SK-N-SH treated with all-trans-retinoic acid at 6 μM for 48 hours (cell line): ENCODE measurements around the gene ALDH1A2.
"Not testable (repeated sequence)": the region's sequence is repeated elsewhere in the genome, so short reads cannot be mapped to it uniquely, and the experiment has no call there.

Source experiments
- ATAC-seq: fragments of 200-7000 bp; cut with Tn5 transposase; 3 replicates; pipeline ENCODE4 v1.9.1; 2020; ENCODE audit warnings: mild to moderate bottlenecking, moderate library complexity
- BACH2 ChIP-seq: fragments of 250-450 bp; sonication (Bioruptor Pico); IDR thresholded peaks from 2 replicates; pipeline ENCODE4 v1.9.0; 2021; ENCODE audit warnings: mild to moderate bottlenecking, borderline replicate concordance
- CREB5 ChIP-seq: fragments of 250-450 bp; sonication (Bioruptor Pico); IDR thresholded peaks from 2 replicates; pipeline ENCODE4 v1.5.1; 2020; ENCODE audit warnings: low read depth, mild to moderate bottlenecking, moderate library complexity
- CSRNP3 ChIP-seq: fragments of 250-450 bp; sonication (Bioruptor Pico); IDR thresholded peaks from 2 replicates; pipeline ENCODE4 v1.5.1; 2021; ENCODE audit warnings: mild to moderate bottlenecking, moderate library complexity
- ESRRG ChIP-seq: fragments of 250-450 bp; sonication (Bioruptor Pico); IDR thresholded peaks from 2 replicates; pipeline ENCODE4 v1.6.1; 2021; ENCODE audit warnings: mild to moderate bottlenecking
- GLIS3 ChIP-seq: fragments of 250-450 bp; sonication (Bioruptor Pico); IDR thresholded peaks from 2 replicates; pipeline ENCODE4 v1.5.0; 2020; ENCODE audit warnings: mild to moderate bottlenecking, moderate library complexity
- ISL1 ChIP-seq: fragments of 250-450 bp; sonication (Bioruptor Pico); IDR thresholded peaks from 2 replicates; pipeline ENCODE4 v2.1.2; 2022; ENCODE audit warnings: mild to moderate bottlenecking, moderate library complexity
- PATZ1 ChIP-seq: fragments of 250-450 bp; sonication (Bioruptor Pico); IDR thresholded peaks from 2 replicates; pipeline ENCODE4 v1.8.0; 2020; ENCODE audit warnings: mild to moderate bottlenecking, moderate library complexity, borderline replicate concordance
- POU6F1 ChIP-seq: fragments of 250-450 bp; sonication (Bioruptor Pico); IDR thresholded peaks from 2 replicates; pipeline ENCODE4 v1.8.0; 2021; ENCODE audit warnings: low read depth, mild to moderate bottlenecking, moderate library complexity, borderline replicate concordance
- PPARA ChIP-seq: fragments of 250-450 bp; sonication (Bioruptor Pico); IDR thresholded peaks from 2 replicates; pipeline ENCODE4 v1.5.0; 2020; ENCODE audit warnings: mild to moderate bottlenecking, borderline replicate concordance
- RARB ChIP-seq: fragments of 250-450 bp; sonication (Bioruptor Pico); IDR thresholded peaks from 2 replicates; pipeline ENCODE4 v1.8.0; 2021; ENCODE audit warnings: mild to moderate bottlenecking, moderate library complexity
- SNAI2 ChIP-seq: fragments of 250-450 bp; sonication (Bioruptor Pico); IDR thresholded peaks from 2 replicates; pipeline ENCODE4 v1.5.0; 2020; ENCODE audit warnings: mild to moderate bottlenecking, moderate library complexity
- TSHZ2 ChIP-seq: fragments of 250-450 bp; sonication (Bioruptor Pico); IDR thresholded peaks from 2 replicates; pipeline ENCODE4 v1.5.0; 2020; ENCODE audit warnings: mild to moderate bottlenecking, moderate library complexity
- ZC3H10 ChIP-seq: fragments of 250-450 bp; sonication (Bioruptor Pico); IDR thresholded peaks from 2 replicates; pipeline ENCODE4 v1.5.1; 2021; ENCODE audit warnings: mild to moderate bottlenecking, moderate library complexity
- ZFP3 ChIP-seq: fragments of 250-450 bp; sonication (Bioruptor Pico); IDR thresholded peaks from 2 replicates; pipeline ENCODE4 v1.5.0; 2020; ENCODE audit warnings: mild to moderate bottlenecking, moderate library complexity
- ZFP30 ChIP-seq: fragments of 450-650 bp; formaldehyde crosslinking; IDR thresholded peaks from 2 replicates; pipeline ENCODE4 v1.5.0; 2022; ENCODE audit warnings: mild to moderate bottlenecking, moderate library complexity
- ZNF565 ChIP-seq: fragments of 450-650 bp; formaldehyde crosslinking; conservative IDR thresholded peaks from 2 replicates; pipeline ENCODE4 v1.5.0; 2020; ENCODE audit warnings: low read depth, mild to moderate bottlenecking, moderate library complexity
- ZNF70 ChIP-seq: fragments of 450-650 bp; formaldehyde crosslinking; IDR thresholded peaks from 2 replicates; pipeline ENCODE4 v1.5.0; 2020; ENCODE audit warnings: mild to moderate bottlenecking, moderate library complexity
- ZNF8 ChIP-seq: fragments of 450-650 bp; formaldehyde crosslinking; IDR thresholded peaks from 2 replicates; pipeline ENCODE4 v1.5.0; 2020; ENCODE audit warnings: mild to moderate bottlenecking, moderate library complexity

ALDH1A2 gene

GRCh38 chr15:58039079-58040035 lies 26.2 kb downstream of the ALDH1A2 start:
- no peak for ATAC-seq
- TF ChIP-seq BACH2 (CRISPR knock-in tag): no peak
- no peak for TF ChIP-seq ZC3H10
- TF ChIP-seq CSRNP3 (CRISPR knock-in tag): no peak
- TF ChIP-seq RARB: no peak
- no peak for TF ChIP-seq GLIS3 (CRISPR knock-in tag)
- no peak for TF ChIP-seq ZFP30 (CRISPR knock-in tag)
- no peak for TF ChIP-seq ISL1

- TF ChIP-seq TSHZ2 (CRISPR knock-in tag) (no peak), ISL1 (peak; percentile 48)
- no peak for ATAC-seq
Observed at GRCh38 chr15:58038426-58039078, 27.0 kb downstream of the ALDH1A2 start.

GRCh38 chr15:58037723-58038301 lies 27.7 kb downstream of the ALDH1A2 start:
- TF ChIP-seq ESRRG (CRISPR knock-in tag): no peak
- ATAC-seq: no peak

GRCh38 chr15:58036579-58036978 lies 28.9 kb downstream of the ALDH1A2 start:
- no peak for ATAC-seq
- no peak for TF ChIP-seq ZNF70 (CRISPR knock-in tag)
- TF ChIP-seq, all 23 proteins: peak for 0

- ATAC-seq: not testable (repeated sequence)
Observed at GRCh38 chr15:58028392-58028791, 37.1 kb downstream of the ALDH1A2 start.

- TF ChIP-seq ESRRG (CRISPR knock-in tag): no peak
- no peak for TF ChIP-seq ISL1
- no peak for TF ChIP-seq SNAI2 (CRISPR knock-in tag)
- no peak for TF ChIP-seq PPARA (CRISPR knock-in tag)
- no peak for TF ChIP-seq BACH2 (CRISPR knock-in tag)
- TF ChIP-seq CREB5 (CRISPR knock-in tag): no peak
- no peak for TF ChIP-seq ZNF8 (CRISPR knock-in tag)
- TF ChIP-seq GLIS3 (CRISPR knock-in tag): no peak
- no peak for TF ChIP-seq ZNF565 (CRISPR knock-in tag)
- TF ChIP-seq PATZ1 (CRISPR knock-in tag): no peak
- no peak for TF ChIP-seq ZNF70 (CRISPR knock-in tag)
- no peak for TF ChIP-seq ZFP3
- no peak for TF ChIP-seq RARB
- TF ChIP-seq ZC3H10: no peak
- TF ChIP-seq CSRNP3 (CRISPR knock-in tag): no peak
- no peak for TF ChIP-seq POU6F1 (CRISPR knock-in tag)
- no peak for ATAC-seq
Observed at GRCh38 chr15:58026552-58026951, 39.0 kb downstream of the ALDH1A2 start.
